ENCODE data around the gene PPP2R3A.
A peak's percentile ranks its signal among the peaks of the same experiment; 100 is the strongest.
"Not testable (repeated sequence)": the region's sequence is repeated elsewhere in the genome, so short reads cannot be mapped to it uniquely, and the experiment has no call there.

PPP2R3A gene

GRCh38 chr3:135965506-135966270, at the start of gene PPP2R3A:
Gene PPP2R3A, plus strand, starts transcription at chr3:135965728. Its CDS starts 35,771 bp downstream, at chr3:136001499.
- peak; percentile 87 for DNase-seq

GRCh38 chr3:135916310-135916709, 49.2 kb upstream of the PPP2R3A start:
- DNase-seq = no peak

GRCh38 chr3:135917076-135917475, 48.5 kb upstream of the PPP2R3A start:
- no peak for DNase-seq

- DNase-seq = no peak
These were observed 47.5 kb upstream of the PPP2R3A start for GRCh38 chr3:135917927-135918597.

- DNase-seq = peak; percentile 36
These were observed 46.9 kb upstream of the PPP2R3A start for GRCh38 chr3:135918600-135918999.

GRCh38 chr3:135920275-135920674, 45.3 kb upstream of the PPP2R3A start:
- no peak for DNase-seq

GRCh38 chr3:135922903-135923250, 42.7 kb upstream of the PPP2R3A start:
- no peak for DNase-seq

- no peak for DNase-seq
These were observed 41.0 kb upstream of the PPP2R3A start for GRCh38 chr3:135924506-135924905.

GRCh38 chr3:135926664-135927063, 38.9 kb upstream of the PPP2R3A start:
- DNase-seq = no peak

- DNase-seq = peak; percentile 3
These were observed 38.4 kb upstream of the PPP2R3A start for GRCh38 chr3:135927155-135927554.

GRCh38 chr3:135929670-135930069, 35.9 kb upstream of the PPP2R3A start:
- peak; percentile 57 for DNase-seq

GRCh38 chr3:135930255-135930654, 35.3 kb upstream of the PPP2R3A start:
- peak; percentile 20 for DNase-seq

- DNase-seq = not testable (repeated sequence)
These were observed 30.4 kb upstream of the PPP2R3A start for GRCh38 chr3:135935171-135935570.

- DNase-seq = not testable (repeated sequence)
These were observed 27.8 kb upstream of the PPP2R3A start for GRCh38 chr3:135937766-135938165.

GRCh38 chr3:135944831-135945230, 20.7 kb upstream of the PPP2R3A start:
- DNase-seq = peak; percentile 43

- no peak for DNase-seq
These were observed 14.6 kb upstream of the PPP2R3A start for GRCh38 chr3:135950941-135951340.

- DNase-seq = no peak
These were observed 1.2 kb upstream of the PPP2R3A start for GRCh38 chr3:135964160-135964955.

- DNase-seq = no peak
These were observed 411 bp upstream of the PPP2R3A start for GRCh38 chr3:135965129-135965505.

GRCh38 chr3:135966271-135966961, 888 bp downstream of the PPP2R3A start:
- no peak for DNase-seq

- DNase-seq = no peak
These were observed 1.4 kb downstream of the PPP2R3A start for GRCh38 chr3:135966962-135967274.

- no peak for DNase-seq
These were observed 2.3 kb downstream of the PPP2R3A start for GRCh38 chr3:135967867-135968266.

- peak; percentile 16 for DNase-seq
These were observed 5.1 kb downstream of the PPP2R3A start for GRCh38 chr3:135970506-135971116.

- no peak for DNase-seq
These were observed 8.3 kb downstream of the PPP2R3A start for GRCh38 chr3:135973841-135974240.

All from fibroblast of skin of right biceps (primary cell).